Transverse colon (tissue), 4 donors: ENCODE results near the gene SLC45A2. TPM values are rescaled to one million over a fixed set of nuclear protein-coding genes. Genes with fewer than 3 reads are reported as not detected.

Experiments used
- DNase-seq: peaks from one replicate; pipeline ENCODE4 v3.0.0-alpha.2; 2019
- H3K27ac ChIP-seq, 4 donors: fragments of 200-600 bp; sonication (generic); 2 replicates each; pipeline ENCODE4 v1.5.1; 2016 to 2018; ENCODE audit warnings: inconsistent platforms in 4 of 4
- H3K27me3 ChIP-seq: fragments of 200-600 bp; sonication (generic); 2 replicates; pipeline ENCODE4 v1.5.1; 2017; ENCODE audit warnings: inconsistent platforms
- H3K36me3 ChIP-seq, 4 donors: fragments of 200-600 bp; sonication (generic); 2 replicates each; pipeline ENCODE4 v1.5.1; 2017 to 2019; ENCODE audit warnings: inconsistent platforms in 4 of 4
- H3K4me1 ChIP-seq, 4 donors: fragments of 200-600 bp; sonication (generic); 2 replicates each; pipeline ENCODE4 v1.5.1; 2017 to 2020; ENCODE audit warnings: inconsistent platforms in 4 of 4
- H3K4me3 ChIP-seq, 4 donors: fragments of 200-600 bp; sonication (generic); 1 replicate in 1 of 4; 2 replicates in 3 of 4; pipeline versions ENCODE4 v1.5.1 to v1.6.1; 2017 to 2019; ENCODE audit warnings: inconsistent platforms in 4 of 4
- H3K9me3 ChIP-seq, 2 donors: fragments of 200-600 bp; sonication (generic); 2 replicates each; pipeline ENCODE4 v1.5.1; 2017 to 2019; ENCODE audit warnings: inconsistent platforms in 2 of 2
- EP300 ChIP-seq: sonication (generic); formaldehyde crosslinking; IDR thresholded peaks from one replicate; pipeline ENCODE4 v1.6.1; 2017; ENCODE audit warnings: antibody characterized with exemption, low read depth
- POLR2A ChIP-seq: fragments of 450-650 bp; IDR thresholded peaks from one replicate; pipeline ENCODE4 v1.6.1; 2016; ENCODE audit warnings: antibody characterized with exemption, mild to moderate bottlenecking, moderate library complexity
- POLR2AphosphoS5 ChIP-seq, 3 donors: sonication (generic); formaldehyde crosslinking; IDR thresholded peaks; one replicate each; pipeline ENCODE4 v1.6.1; 2016; ENCODE audit warnings: antibody characterized with exemption in 3 of 3
- WGBS, 2 donors: methylation state at CpG; one replicate each; pipeline ENCODE4 v1.1.5; 2018; ENCODE audit warnings: low coverage in 1 of 2; 5-methylcytosine and 5-hydroxymethylcytosine counted together
- in situ Hi-C, 4 donors: fragments of 200-750 bp; cut with MboI; loops; one replicate each; pipeline versions ENCODE4 v1.15.0 to v1.15.1; 2017; ENCODE audit warnings: low sequenced_read_pairs in 3 of 4, low pct_ligation_motif_present in 1 of 4, low pct_unique_long_range_greater_than_20kb in 1 of 4
- intact Hi-C: fragments of 100-400 bp; cut with DNase I; formaldehyde crosslinking; loops from one replicate; pipeline ENCODE4 v1.15.1; 2023; ENCODE audit warnings: low total_unique reads
- total RNA-seq, 4 donors: library from RNA; depleted of rRNA; stranded (reverse); fragments of >200 nt; gene quantifications; one replicate each; pipeline ENCODE4 v1.1.0, GENCODE V29; 2016
- TF ChIP-seq, protein P1 (sequence below), 5 experiments: fragments of 200-600 bp in 3 of 5; fragments of 450-650 bp in 2 of 5; sonication (generic) in 3 of 5; IDR thresholded peaks; 1 replicate in 2 of 5; 2 replicates in 3 of 5; pipeline ENCODE4 v1.5.1; 2016 to 2017; ENCODE audit warnings: antibody characterized with exemption in 5 of 5, inconsistent platforms in 3 of 5, mild to moderate bottlenecking in 2 of 5, moderate library complexity in 1 of 5

SLC45A2 gene
- total RNA-seq, 4 donors from 2014 or later = 0.95 to 1.6 TPM; not detected in 2

DNA sequence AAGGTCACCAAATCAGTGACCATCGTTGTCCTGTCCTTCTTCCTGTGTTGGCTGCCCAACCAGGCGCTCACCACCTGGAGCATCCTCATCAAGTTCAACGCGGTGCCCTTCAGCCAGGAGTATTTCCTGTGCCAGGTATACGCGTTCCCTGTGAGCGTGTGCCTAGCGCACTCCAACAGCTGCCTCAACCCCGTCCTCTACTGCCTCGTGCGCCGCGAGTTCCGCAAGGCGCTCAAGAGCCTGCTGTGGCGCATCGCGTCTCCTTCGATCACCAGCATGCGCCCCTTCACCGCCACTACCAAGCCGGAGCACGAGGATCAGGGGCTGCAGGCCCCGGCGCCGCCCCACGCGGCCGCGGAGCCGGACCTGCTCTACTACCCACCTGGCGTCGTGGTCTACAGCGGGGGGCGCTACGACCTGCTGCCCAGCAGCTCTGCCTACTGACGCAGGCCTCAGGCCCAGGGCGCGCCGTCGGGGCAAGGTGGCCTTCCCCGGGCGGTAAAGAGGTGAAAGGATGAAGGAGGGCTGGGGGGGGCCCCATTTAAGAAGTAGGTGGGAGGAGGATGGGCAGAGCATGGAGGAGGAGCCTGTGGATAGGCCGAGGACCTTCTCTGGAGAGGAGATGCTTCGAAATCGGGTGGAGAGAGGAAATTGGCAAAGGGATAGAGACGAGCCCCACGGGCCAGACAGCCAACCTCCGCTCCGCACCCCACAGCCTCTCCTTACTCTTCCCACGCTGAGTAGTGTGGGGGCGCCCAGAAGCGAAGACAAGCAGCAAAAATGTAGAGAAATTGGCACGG is 46.6 kb downstream of the SLC45A2 start:
- in situ Hi-C loops (loop anchor here in 3 of 4 donors (10.0 to 25.0 kb wide), 3 partner anchors 476 to 503 kb away; partner anchors contain the start of gene TARS1 (in 1 of the 3)), intact Hi-C loops (loop anchor here (10.0 kb wide), 1 partner anchor 503 kb away; no protein-coding TSS in a partner anchor)
- peaks cover 0 to 12% (median 7%) of the 10 kb centered on the region in 4 donors for H3K4me1 ChIP-seq
- H3K9me3 ChIP-seq = no peaks in the 10 kb centered on the region
- no peak overlapping the region for H3K27ac ChIP-seq
- peaks cover 69% of the 10 kb centered on the region for H3K27me3 ChIP-seq
- H3K36me3 ChIP-seq = no peaks in the 10 kb centered on the region
- TF ChIP-seq POLR2A (no peak), EP300 (no peak), POLR2AphosphoS5 (IDR thresholded peaks at IDR 0.05) (no peak)
- TF ChIP-seq, protein P1, sequence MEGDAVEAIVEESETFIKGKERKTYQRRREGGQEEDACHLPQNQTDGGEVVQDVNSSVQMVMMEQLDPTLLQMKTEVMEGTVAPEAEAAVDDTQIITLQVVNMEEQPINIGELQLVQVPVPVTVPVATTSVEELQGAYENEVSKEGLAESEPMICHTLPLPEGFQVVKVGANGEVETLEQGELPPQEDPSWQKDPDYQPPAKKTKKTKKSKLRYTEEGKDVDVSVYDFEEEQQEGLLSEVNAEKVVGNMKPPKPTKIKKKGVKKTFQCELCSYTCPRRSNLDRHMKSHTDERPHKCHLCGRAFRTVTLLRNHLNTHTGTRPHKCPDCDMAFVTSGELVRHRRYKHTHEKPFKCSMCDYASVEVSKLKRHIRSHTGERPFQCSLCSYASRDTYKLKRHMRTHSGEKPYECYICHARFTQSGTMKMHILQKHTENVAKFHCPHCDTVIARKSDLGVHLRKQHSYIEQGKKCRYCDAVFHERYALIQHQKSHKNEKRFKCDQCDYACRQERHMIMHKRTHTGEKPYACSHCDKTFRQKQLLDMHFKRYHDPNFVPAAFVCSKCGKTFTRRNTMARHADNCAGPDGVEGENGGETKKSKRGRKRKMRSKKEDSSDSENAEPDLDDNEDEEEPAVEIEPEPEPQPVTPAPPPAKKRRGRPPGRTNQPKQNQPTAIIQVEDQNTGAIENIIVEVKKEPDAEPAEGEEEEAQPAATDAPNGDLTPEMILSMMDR (IDR thresholded peaks at IDR 0.05) = no peak
- 30 to 66% methylated on average over 2 to 54 of the region's 54 CpGs for WGBS, 2 donors
- no peak overlapping the region for H3K4me3 ChIP-seq
- no peak for DNase-seq

DNA sequence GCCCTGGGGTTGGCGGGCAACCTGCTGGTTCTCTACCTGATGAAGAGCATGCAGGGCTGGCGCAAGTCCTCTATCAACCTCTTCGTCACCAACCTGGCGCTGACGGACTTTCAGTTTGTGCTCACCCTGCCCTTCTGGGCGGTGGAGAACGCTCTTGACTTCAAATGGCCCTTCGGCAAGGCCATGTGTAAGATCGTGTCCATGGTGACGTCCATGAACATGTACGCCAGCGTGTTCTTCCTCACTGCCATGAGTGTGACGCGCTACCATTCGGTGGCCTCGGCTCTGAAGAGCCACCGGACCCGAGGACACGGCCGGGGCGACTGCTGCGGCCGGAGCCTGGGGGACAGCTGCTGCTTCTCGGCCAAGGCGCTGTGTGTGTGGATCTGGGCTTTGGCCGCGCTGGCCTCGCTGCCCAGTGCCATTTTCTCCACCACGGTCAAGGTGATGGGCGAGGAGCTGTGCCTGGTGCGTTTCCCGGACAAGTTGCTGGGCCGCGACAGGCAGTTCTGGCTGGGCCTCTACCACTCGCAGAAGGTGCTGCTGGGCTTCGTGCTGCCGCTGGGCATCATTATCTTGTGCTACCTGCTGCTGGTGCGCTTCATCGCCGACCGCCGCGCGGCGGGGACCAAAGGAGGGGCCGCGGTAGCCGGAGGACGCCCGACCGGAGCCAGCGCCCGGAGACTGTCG is 47.3 kb downstream of the SLC45A2 start:
- Histone ChIP-seq H3K4me3 (peak overlapping the region in 1 of 4 donors; percentile 35), H3K27ac (no peak overlapping the region), H3K4me1 (peaks cover 0 to 12% (median 7%) of the 10 kb centered on the region in 4 donors), H3K36me3 (no peaks in the 10 kb centered on the region), H3K27me3 (peaks cover 65% of the 10 kb centered on the region), H3K9me3 (no peaks in the 10 kb centered on the region)
- intact Hi-C loops (loop anchor here (10.0 kb wide), 1 partner anchor 502 kb away; no protein-coding TSS in a partner anchor), in situ Hi-C loops (loop anchor here in 3 of 4 donors (10.0 to 25.0 kb wide), 3 partner anchors 475 to 502 kb away; partner anchors contain the start of gene TARS1 (in 1 of the 3))
- 64% methylated on average over 54 of the region's 54 CpGs; no CpG with 5 or more reads in 1 of the 2 donors for WGBS, 2 donors
- no peak for TF ChIP-seq EP300
- TF ChIP-seq POLR2A = no peak
- TF ChIP-seq POLR2AphosphoS5 (IDR thresholded peaks at IDR 0.05) = no peak
- TF ChIP-seq, protein P1 (IDR thresholded peaks at IDR 0.05) = no peak
- DNase-seq = no peak

DNA sequence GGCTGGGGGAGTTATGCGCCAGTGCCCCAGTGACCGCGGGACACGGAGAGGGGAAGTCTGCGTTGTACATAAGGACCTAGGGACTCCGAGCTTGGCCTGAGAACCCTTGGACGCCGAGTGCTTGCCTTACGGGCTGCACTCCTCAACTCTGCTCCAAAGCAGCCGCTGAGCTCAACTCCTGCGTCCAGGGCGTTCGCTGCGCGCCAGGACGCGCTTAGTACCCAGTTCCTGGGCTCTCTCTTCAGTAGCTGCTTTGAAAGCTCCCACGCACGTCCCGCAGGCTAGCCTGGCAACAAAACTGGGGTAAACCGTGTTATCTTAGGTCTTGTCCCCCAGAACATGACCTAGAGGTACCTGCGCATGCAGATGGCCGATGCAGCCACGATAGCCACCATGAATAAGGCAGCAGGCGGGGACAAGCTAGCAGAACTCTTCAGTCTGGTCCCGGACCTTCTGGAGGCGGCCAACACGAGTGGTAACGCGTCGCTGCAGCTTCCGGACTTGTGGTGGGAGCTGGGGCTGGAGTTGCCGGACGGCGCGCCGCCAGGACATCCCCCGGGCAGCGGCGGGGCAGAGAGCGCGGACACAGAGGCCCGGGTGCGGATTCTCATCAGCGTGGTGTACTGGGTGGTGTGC is 48.0 kb downstream of the SLC45A2 start, which contains the start of gene RXFP3:
Gene RXFP3 (plus strand): TSS at position 6 of the 636 bp plus-strand sequence. CDS start 355 bp downstream, at position 361.
- intact Hi-C loops = loop anchor here (10.0 kb wide), 1 partner anchor 502 kb away; no protein-coding TSS in a partner anchor
- Histone ChIP-seq H3K36me3 (no peaks in the 10 kb centered on the region), H3K27ac (no peak within 1 kb of the TSS), H3K9me3 (no peaks in the 10 kb centered on the region), H3K4me1 (peaks cover 0 to 12% (median 7%) of the 10 kb centered on the region in 4 donors), H3K27me3 (peaks cover 59% of the 10 kb centered on the region), H3K4me3 (peak within 1 kb of the TSS in 1 of 4 donors; percentile 35)
- TF ChIP-seq, protein P1 (IDR thresholded peaks at IDR 0.05) = no peak
- TF ChIP-seq POLR2A (no peak), POLR2AphosphoS5 (IDR thresholded peaks at IDR 0.05) (no peak), EP300 (no peak)
- in situ Hi-C loops = loop anchor here in 3 of 4 donors (10.0 to 25.0 kb wide), 3 partner anchors 474 to 502 kb away; partner anchors contain the start of gene TARS1 (in 1 of the 3)
- DNase-seq = no peak
- WGBS, 2 donors = 20 to 34% methylated on average over 1 to 33 of the region's 45 CpGs
